NCI-H345 treated with DMSO at 0.1 percent for 48 hours (cell line): Measurements from ENCODE around the gene ATAD3A.
"Not testable (repeated sequence)": the region's sequence is repeated elsewhere in the genome, so short reads cannot be mapped to it uniquely, and the experiment has no call there.

Experiments used
- DNase-seq: peaks from one replicate; lab custom pipeline; 2025; ENCODE audit not compliant: unreplicated experiment; lab: John Stamatoyannopoulos, UW

Gene ATAD3A

DNA sequence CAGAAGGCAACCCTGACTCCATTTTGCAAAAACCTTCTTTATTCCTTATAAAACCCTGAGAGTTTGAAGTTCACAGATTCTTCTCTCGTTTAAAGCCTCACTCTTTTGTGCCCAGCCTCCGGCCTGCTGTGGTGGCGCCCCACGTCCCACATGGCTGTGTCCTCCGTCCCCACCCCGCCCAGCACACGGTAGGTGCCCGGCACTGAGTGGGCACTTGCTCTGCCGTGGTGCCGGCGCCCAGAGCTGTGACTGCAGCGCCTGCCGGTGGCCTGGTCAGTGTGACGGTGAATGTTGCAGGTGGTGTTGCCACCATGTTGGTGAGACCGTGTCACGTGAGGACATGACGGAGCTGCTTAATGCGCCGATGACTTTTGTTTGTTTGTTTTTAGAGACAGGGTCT, 9.4 kb downstream of the ATAD3A start:
- no peak for DNase-seq

DNA sequence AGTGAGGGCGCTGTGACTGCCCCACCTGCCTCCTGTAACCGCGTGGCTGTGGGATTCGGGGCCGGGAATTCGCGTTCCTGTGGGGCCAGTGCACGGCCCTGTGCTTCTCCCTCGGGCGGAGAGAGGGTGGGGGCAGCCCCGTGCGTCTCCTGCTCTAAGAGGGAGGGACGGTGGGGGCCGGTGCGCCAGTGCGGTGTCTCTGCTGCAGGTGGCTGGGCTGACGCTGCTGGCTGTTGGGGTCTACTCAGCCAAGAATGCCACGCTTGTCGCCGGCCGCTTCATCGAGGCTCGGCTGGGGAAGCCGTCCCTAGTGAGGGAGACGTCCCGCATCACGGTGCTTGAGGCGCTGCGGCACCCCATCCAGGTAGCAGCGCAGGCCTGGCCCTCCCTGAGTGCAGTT, 10.6 kb downstream of the ATAD3A start:
- not testable (repeated sequence) for DNase-seq

DNA sequence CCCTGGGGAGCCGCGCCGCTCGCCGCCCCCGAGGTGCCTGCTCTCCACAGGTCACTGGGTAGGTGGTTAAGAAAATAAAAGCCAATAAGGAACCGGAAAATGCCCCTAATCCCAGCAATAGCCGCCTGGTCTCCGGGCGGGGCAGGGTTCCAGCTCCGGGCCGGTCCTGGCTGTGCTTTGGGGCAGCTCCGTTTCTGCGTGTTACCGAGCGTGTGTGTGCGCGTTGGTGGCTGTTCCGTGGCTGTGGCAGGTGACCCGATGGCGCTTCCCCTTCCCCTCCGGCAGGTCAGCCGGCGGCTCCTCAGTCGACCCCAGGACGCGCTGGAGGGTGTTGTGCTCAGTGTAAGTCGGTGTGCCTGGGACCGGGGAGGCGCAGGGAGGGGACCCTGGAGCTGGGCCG, 11.3 kb downstream of the ATAD3A start:
- not testable (repeated sequence) for DNase-seq

- DNase-seq = not testable (repeated sequence)
Observed at GRCh38 chr1:1523651-1524050, 11.7 kb downstream of the ATAD3A start.

DNA sequence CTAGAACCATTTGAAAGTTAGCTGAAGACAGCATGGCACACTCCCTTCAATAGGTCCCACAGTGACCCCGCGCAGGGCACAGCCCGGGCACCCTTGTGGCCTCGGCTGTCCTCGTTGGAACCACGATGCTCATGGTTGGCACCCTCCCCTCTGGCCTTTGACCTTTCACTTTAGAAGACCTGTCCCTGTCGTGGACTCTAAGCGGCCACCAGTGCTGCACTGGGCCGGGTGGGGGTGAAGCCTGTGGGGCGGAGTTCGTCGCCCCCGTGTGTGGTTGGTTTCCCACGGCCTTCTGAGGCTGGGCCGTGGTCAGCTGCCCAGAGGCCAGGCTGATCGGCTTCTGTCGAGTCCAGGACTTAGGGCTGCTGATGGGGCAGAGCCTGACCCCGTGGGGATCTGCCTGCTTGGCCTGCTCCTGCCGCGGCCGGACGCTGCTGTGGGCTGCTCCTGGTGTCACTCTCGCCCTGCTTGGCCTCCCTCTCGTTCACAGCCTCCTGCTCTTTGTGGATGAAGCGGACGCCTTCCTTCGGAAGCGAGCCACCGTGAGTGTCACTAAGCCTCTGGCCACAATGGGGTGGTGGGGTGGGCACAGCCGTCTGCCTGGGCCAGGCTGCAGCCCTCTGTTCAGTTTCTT, 12.9 kb downstream of the ATAD3A start:
- DNase-seq = not testable (repeated sequence)

- DNase-seq = not testable (repeated sequence)
Observed at GRCh38 chr1:1526476-1526875, 14.5 kb downstream of the ATAD3A start.

GRCh38 chr1:1527092-1527816, 15.3 kb downstream of the ATAD3A start:
- DNase-seq = no peak

DNA sequence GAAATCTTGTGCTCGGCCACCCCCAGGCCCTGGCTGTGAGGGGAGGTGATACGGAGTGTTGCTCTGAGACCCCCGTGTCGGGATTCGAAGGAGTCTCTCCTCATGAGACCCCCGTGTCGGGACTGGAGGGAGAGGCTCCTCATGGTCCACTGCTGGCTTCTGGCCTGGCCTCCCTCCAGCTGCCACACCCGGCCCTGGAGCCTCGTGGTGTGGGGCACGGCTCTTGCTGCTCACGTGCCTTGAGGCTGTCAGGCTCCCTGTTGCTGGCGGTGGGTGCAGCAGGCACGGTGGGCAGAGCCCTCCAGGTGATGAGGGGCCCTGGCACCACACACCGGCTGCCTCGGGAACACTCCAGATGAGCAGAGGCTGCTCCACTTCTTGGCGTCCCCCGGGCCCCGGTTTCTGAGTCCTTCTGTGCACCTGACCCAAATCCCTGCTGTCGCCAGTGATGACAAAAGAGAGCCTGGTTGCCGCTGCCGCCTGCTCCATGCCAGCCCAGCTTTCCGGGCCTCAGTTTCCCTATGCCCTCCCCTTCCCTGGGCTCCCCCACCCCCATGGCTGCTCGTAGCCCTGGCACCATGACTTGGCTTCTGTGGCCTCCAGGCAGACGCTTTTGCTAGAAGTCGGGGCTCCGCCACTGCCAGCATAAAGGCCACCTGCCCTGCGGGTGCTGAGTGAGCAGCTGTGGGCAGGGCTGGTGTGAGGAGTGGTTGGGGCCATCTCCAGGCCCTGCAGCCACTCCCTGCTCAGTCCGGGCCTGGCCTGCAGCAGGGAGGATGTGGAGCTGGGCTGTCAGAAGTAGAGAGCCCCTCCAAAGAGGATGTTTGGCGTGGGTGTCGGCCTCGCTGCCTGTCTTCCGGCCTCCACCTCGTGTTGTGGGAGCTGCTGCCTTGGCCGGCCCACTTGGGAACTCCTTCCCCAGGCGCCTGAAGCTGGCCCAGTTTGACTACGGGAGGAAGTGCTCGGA, 16.6 kb downstream of the ATAD3A start:
- no peak for DNase-seq

DNA sequence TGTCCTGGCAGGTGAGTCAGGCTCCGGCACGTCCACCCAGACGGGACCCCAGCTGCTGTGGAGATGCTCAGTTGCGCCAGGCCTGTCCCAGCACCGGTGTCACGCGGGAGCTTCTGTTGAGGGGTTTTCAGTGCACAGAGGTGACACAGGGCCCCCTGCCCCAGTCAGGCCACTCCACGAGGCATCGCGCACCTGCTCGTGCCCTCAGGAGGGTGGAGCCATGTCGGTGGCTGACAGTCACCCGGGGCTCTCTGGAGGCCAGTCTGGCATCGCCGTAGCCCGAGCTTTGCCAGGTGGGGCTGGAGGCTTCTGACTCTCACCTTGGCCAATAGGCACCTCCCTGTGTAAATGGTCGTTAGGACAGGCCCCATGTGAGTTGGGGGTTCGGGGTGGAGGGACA, 17.4 kb downstream of the ATAD3A start:
- DNase-seq = no peak

DNA sequence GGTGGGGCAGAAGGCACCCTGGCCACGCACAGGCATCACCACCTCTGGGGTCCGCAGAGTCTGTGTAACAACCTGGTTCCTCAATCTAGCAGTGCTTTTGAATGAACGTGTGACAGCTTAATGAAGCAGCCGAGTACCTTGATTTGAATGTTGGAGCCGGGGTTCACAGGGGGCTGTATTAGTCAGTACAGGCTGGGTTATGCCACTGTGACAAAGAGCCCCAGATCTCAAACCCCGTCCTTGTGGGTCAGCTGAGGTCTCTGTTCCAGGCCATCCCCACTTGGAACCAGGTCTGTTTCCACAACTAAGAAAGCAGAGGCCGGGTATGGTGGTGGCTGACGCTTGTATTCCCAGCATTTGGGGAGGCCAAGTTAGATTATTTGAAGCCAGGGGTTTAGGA, 18.0 kb downstream of the ATAD3A start:
- DNase-seq = no peak

DNA sequence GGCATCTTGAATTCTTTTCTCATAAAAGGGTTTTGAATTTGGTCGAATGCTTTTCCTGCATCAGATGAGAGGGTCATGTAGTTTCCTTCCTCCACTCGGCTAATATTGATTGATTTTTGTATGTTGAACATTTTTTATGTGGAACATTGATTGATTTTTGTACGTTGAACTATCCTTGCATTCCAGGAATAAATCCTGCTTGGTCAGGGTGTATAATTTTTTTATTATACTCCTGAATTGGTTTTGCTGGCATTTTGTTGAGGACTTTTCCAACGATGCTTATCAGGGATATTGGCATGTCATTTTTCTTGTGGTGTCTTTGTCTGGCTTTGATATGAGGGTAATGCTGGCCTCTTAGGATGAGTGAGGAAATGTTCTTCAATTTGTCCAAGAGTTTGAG, 20.0 kb downstream of the ATAD3A start:
- DNase-seq = no peak

- DNase-seq = not testable (repeated sequence)
Observed at GRCh38 chr1:1533176-1533893, 21.4 kb downstream of the ATAD3A start.

DNA sequence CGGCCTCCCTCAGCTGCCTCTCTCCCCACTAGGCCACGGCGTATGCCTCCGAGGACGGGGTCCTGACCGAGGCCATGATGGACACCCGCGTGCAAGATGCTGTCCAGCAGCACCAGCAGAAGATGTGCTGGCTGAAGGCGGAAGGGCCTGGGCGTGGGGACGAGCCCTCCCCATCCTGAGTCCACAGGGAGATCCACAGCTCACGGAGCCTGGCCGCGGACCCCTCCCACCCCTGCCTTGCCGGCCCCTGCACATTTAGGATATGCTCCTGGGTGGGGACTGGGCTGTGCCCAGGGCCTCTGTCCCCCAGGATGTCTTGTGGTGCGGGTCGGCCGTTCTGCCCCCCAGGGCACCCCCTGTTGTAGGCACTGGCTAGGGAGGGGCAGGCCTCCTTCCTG, 21.9 kb downstream of the ATAD3A start:
- DNase-seq = not testable (repeated sequence)

GRCh38 chr1:1534401-1535154, 22.6 kb downstream of the ATAD3A start:
- DNase-seq = no peak

DNA sequence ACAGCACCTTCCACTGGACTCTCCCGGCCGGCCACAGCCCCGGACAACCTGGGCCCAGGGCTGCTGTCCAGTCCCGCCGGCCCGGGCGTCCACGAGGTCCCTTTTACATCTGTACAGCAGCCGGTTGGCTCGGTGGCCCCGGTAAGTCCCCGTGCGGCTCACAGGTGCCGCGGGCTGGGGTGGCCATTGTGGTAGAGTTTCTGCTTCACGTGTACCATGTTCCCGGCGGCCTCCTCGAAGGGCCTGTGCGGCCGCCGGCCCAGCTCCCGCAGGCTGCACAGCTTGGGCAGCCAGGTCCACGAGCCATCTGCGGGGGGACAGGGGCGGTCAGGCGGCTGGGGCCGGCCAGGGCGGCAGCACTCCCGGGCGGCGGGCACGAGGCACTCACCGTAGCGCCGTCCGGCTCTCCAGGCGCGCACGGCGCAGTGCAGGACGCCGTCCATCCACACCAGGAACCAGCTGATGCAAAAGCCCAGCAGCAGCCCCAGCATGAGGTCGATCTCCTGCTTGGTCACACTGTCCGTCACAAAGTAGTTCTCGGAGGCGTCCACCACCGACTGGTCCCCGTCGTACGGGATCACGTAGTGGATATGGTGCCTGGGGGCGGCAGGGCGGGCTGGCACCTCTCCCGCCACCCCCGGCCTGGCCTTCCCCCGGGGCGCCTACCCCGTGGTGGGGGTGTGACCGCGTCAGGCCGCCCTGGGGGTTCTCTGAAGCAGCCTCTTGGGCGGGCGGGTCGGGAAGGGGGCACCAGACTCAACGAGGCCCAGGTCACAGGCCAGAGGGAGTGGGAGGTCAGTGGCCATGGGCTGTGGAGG, 23.4 kb downstream of the ATAD3A start:
- DNase-seq = no peak

- DNase-seq = no peak
Observed at GRCh38 chr1:1536019-1536937, 24.3 kb downstream of the ATAD3A start.

DNA sequence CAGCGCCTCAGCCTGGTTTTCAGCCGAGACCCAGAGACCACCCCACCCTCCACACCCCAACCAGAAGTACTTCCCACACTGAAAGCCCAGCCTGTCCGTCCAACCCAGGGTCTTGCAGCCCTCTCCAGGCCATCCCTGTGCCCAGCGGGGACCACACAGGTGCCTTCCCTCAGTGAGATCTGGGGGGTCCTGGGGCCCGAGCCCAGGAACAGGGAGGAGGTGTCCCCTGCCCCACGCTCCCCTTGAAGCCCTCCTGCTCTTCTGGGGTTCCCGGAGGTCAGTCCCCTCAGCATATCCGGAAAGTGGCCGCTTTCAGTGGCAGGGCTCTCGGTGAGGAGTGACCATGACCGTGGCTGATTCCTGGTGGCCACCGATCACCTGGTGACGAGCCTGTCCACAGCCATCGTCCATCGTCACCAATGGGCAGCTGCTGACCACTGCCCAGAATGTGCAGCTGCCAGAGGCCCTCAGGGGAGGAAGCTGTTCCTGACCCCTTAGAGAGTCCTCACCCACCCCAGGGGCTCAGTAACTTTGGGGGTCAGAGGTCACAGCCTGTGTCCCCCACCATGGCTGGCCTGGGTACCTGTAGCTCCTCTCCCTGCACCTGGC, 25.1 kb downstream of the ATAD3A start:
- no peak for DNase-seq
